ENCODE data around the gene OMG. TPM values are rescaled to one million over a fixed set of nuclear protein-coding genes. Genes with fewer than 3 reads are reported as not detected.

The OMG gene
- total and polyA plus RNA-seq, 5 experiments from 2014 or later, result 0.70 to 1.3 TPM; not detected in 3

DNA sequence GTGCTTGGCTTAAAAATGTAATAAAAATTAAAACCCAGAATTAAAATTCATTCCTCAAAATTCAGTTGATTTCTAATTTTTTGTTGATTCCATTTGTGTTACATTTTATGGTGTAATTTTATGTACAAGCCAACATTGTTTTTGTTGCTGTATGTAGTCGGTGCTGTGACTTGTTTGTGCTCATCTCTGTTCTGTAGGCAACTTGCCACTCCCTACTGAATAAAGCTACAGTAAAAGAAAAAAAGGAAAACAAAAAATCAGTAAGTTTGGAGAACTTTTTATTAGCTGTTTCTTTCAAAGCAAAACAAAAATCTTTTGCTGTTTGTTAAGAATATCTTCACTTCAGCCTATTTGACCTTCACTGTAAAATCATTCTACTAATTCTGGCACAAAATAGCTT is 44.3 kb downstream of the OMG start:
- peaks cover 0 to 7% (median 0%) of the 10 kb centered on the region in 3 donors for H3K36me3 Mint-ChIP-seq
- peak overlapping the region in 1 of 10 donors; percentile 19 for H3K27ac Mint-ChIP-seq
- POLR2A ChIA-PET, result no interaction called here
- no peaks in the 10 kb centered on the region for H3K9me3 Mint-ChIP-seq
- no peaks in the 10 kb centered on the region for H3K27me3 Mint-ChIP-seq
- peaks cover 0 to 9% (median 0%) of the 10 kb centered on the region in 4 donors for H3K4me1 Mint-ChIP-seq
- no peak overlapping the region for H3K4me3 Mint-ChIP-seq
- ATAC-seq (no peak), DNase-seq (no peak)

DNA sequence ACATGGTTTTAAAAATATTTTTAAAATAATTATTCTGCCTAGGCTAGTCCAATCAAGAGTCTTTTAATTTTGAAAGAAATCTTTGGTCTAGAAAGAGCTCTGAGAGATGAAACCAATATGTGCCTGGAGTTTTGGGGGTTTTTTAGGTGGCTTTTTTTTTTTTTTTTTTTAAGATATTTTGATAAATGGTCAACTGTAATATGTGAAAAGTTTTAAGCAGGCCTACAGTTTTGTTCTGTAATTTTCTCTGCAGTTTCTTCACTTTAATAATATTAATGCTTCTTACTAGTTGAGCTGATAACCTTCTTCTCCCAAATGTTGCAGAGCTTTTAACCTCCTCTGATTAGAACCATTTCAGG is 45.1 kb downstream of the OMG start:
- H3K27me3 Mint-ChIP-seq, result no peaks in the 10 kb centered on the region
- ATAC-seq (no peak), DNase-seq (no peak)
- H3K4me3 Mint-ChIP-seq, result no peak overlapping the region
- no peak overlapping the region for H3K27ac Mint-ChIP-seq
- no peaks in the 10 kb centered on the region for H3K9me3 Mint-ChIP-seq
- POLR2A ChIA-PET, result no interaction called here
- H3K36me3 Mint-ChIP-seq, result peaks cover 0 to 7% (median 0%) of the 10 kb centered on the region in 3 donors
- peaks cover 0 to 9% (median 0%) of the 10 kb centered on the region in 4 donors for H3K4me1 Mint-ChIP-seq

DNA sequence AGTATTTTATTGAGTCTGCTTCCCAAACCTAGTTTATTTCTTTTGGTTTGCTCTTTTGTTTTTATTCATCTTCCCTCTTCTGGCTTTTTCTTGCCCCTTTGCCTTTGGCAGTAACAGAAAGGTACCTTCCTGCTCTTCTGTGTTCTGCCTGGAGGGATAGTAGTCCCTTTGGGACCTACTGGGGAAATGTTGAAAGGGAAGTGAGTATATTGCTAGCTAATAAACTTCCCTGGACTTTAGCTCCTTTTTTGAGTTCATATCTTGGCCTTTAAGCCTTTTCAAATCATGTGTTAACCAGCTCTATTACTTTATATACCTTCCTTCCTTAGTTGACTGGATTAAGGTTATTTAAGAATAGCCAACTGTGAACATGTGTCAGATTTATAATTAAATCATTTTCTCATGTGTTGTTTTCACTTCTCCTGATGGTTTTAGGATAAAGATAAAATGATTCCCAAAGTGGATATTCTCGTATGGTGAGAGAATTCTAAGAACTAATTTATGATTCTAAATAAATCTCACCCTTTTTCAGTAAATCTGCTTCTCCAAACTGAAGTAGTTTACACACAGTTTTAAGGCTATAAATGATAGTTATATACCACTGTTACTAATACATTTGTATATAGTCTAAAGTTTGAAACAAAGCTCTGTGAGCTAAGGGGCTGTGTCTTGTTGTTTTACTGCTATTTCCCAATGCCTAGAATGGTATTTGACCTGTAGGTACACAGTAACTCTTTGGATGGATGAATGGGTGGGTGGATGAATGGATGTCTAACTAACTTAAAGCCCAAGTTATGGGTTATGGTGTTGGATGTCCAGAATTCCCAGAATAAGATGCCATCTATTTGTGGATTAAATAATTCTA is 45.7 kb downstream of the OMG start:
- Mint-ChIP-seq H3K4me1 (peaks cover 0 to 9% (median 0%) of the 10 kb centered on the region in 4 donors), H3K4me3 (no peak overlapping the region), H3K36me3 (peaks cover 0 to 7% (median 0%) of the 10 kb centered on the region in 3 donors), H3K9me3 (no peaks in the 10 kb centered on the region), H3K27me3 (no peaks in the 10 kb centered on the region), H3K27ac (peak overlapping the region in 1 of 10 donors; percentile 52)
- POLR2A ChIA-PET, result no interaction called here
- DNase-seq, result no peak
- no peak for ATAC-seq

DNA sequence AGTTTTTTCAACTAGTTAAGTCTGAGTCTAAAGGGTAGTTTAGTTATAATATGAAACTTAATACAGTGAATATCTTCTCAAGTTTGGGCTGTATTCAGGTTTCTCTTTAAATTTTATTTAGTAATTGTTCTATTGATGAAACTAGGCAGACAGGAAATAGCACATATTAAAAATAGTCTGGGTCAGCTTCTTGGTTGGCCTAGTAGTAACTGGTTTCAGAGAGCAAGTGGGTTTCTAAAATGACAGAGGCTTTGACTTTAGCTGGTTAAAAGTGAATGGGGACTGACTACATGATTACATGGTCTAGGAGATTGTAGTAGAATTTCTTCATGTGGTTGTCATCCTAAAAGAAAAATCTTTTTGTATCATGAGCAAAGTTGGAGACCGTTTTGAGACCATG is 46.8 kb downstream of the OMG start:
- Mint-ChIP-seq H3K36me3 (peaks cover 0 to 7% (median 0%) of the 10 kb centered on the region in 3 donors), H3K27me3 (no peaks in the 10 kb centered on the region), H3K9me3 (no peaks in the 10 kb centered on the region), H3K4me3 (no peak overlapping the region), H3K4me1 (peaks cover 0 to 9% (median 0%) of the 10 kb centered on the region in 4 donors), H3K27ac (no peak overlapping the region)
- no peak for DNase-seq
- no peak for ATAC-seq
- POLR2A ChIA-PET, result interaction anchor here (0.6 kb wide), 1 partner anchor 462 kb away, joined by 3 read pairs; no protein-coding TSS in a partner anchor

DNA sequence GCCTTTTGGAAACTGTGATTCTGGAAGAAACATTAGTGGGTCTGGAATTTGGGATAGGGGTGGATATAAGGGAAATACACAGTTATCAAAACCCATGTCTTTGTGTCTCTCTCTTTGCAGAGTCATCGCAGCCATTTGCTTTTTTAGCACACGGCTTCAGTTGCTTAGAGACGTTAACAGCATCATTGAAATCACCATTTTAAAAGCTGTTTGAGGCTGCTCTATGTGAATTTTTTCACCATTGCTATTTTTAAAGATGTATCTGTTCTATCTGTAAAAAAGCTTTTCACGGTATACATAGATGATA is 47.3 kb downstream of the OMG start:
- Mint-ChIP-seq H3K9me3 (no peaks in the 10 kb centered on the region), H3K4me1 (peaks cover 0 to 9% (median 0%) of the 10 kb centered on the region in 4 donors), H3K27me3 (no peaks in the 10 kb centered on the region), H3K27ac (no peak overlapping the region), H3K4me3 (no peak overlapping the region), H3K36me3 (peaks cover 0 to 7% (median 0%) of the 10 kb centered on the region in 3 donors)
- DNase-seq (no peak), ATAC-seq (no peak)
- POLR2A ChIA-PET, result no interaction called here

DNA sequence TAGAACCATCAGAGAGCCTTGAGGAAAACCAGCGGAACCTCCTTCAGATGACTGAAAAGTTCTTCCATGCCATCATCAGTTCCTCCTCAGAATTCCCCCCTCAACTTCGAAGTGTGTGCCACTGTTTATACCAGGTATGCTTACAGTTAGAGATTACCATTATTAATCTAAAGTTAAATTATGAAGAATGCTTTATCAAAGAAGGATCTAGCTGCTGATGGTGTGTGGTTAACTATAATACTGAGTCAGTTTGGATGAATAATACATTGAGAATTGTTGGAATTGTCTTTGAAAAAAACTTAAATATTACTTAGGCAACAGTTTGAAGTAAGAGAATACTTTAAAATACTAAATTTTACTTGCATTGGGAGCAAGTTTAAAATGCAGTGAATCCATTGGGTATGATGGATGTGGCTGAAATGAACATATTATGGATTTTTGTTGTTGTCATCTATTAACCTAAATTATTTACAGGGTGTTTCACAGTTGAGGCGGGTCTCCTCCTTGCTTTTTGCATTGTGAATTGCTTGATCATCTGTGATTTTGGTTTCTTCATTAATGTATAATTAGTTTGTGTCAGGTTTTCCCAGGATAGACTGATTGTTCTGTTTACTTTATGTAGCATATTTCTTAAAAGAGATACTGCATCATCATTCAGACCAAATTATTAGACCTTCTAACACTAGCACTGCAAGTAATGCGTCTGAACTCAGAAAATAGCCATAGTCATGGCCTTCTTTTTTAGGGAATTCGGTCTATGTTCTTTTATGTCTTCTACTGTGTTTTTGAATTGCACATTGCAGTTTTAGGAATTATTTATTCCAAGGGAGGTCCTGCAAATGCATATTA is 47.8 kb downstream of the OMG start:
- Mint-ChIP-seq H3K4me1 (peaks cover 0 to 9% (median 0%) of the 10 kb centered on the region in 4 donors), H3K27me3 (no peaks in the 10 kb centered on the region), H3K36me3 (peaks cover 0 to 9% (median 0%) of the 10 kb centered on the region in 3 donors), H3K9me3 (no peaks in the 10 kb centered on the region), H3K27ac (no peak overlapping the region), H3K4me3 (no peak overlapping the region)
- POLR2A ChIA-PET, result no interaction called here
- DNase-seq, result no peak
- no peak for ATAC-seq

Other genes starting within 250 kb of the OMG start
- gene NF1, start 202.3 kb downstream of the OMG start, total RNA-seq, result 10 to 100 TPM; 45.9 to 47.3 TPM
- gene NF1, start 202.3 kb downstream of the OMG start, polyA plus RNA-seq, result 10 to 100 TPM in 2 of 3 donors, 1 to 10 TPM in 1; 7.5 to 14.3 (median 11.0) TPM
- gene EVI2B, start 16.8 kb upstream of the OMG start, total RNA-seq, result 100 to 1,000 TPM; 146 to 159 TPM
- gene EVI2B, start 16.8 kb upstream of the OMG start, polyA plus RNA-seq, result 10 to 100 TPM; 69.5 to 82.1 (median 79.7) TPM
- gene EVI2A, start 24.4 kb upstream of the OMG start, total RNA-seq, result 100 to 1,000 TPM; 113 to 119 TPM
- gene EVI2A, start 24.4 kb upstream of the OMG start, polyA plus RNA-seq, result 10 to 100 TPM; 44.3 to 57.0 (median 53.3) TPM
- 10 to 100 TPM; 49.7 to 51.1 TPM for gene RAB11FIP4, start 94.4 kb upstream of the OMG start, total RNA-seq
- 10 to 100 TPM; 14.9 to 18.6 (median 17.5) TPM for gene RAB11FIP4, start 94.4 kb upstream of the OMG start, polyA plus RNA-seq

Data from naive thymus-derived CD8-positive, alpha-beta T cell (primary cell).